NT2/D1 (cell line): ENCODE data around the gene SLC35F3.

Source experiments
- DNase-seq: peaks from one replicate; pipeline ENCODE4 v3.0.0-alpha.2; 2011; ENCODE audit warnings: low read depth, low spot score
- H3K27me3 ChIP-seq: 2 replicates; pipeline ENCODE4 v1.6.0; 2011; ENCODE audit warnings: mild to moderate bottlenecking; ENCODE audit not compliant: insufficient read length, insufficient read depth
- H3K36me3 ChIP-seq: 2 replicates; pipeline ENCODE4 v1.6.1; 2011; ENCODE audit warnings: mild to moderate bottlenecking, low read length, mixed read lengths; ENCODE audit not compliant: insufficient read depth, insufficient read length
- H3K4me1 ChIP-seq: 2 replicates; pipeline ENCODE4 v1.5.1; 2011; ENCODE audit not compliant: insufficient read depth, insufficient read length
- H3K4me3 ChIP-seq: 2 replicates; pipeline ENCODE4 v1.5.1; 2011; ENCODE audit warnings: low read depth; ENCODE audit not compliant: insufficient read length
- H3K9ac ChIP-seq: 2 replicates; pipeline ENCODE4 v1.6.0; 2011; ENCODE audit warnings: low read depth; ENCODE audit not compliant: insufficient read length
- H3K9me3 ChIP-seq: 2 replicates; pipeline ENCODE4 v1.5.1; 2011; ENCODE audit warnings: mild to moderate bottlenecking, low read length; ENCODE audit not compliant: insufficient read depth
- SUZ12 ChIP-seq: IDR thresholded peaks from 2 replicates; pipeline ENCODE4 v1.6.1; 2011; ENCODE audit not compliant: insufficient read length, insufficient read depth; ENCODE audit errors: extremely low read depth
- YY1 ChIP-seq: IDR thresholded peaks from 2 replicates; pipeline ENCODE4 v1.6.1; 2011; ENCODE audit not compliant: insufficient read length, insufficient read depth
- ZNF274 ChIP-seq: IDR thresholded peaks from 2 replicates; pipeline ENCODE4 v1.6.1; 2011; ENCODE audit warnings: mild to moderate bottlenecking, low read depth, low read length

SLC35F3 gene

GRCh38 chr1:234309598-234310459 lies 405.4 kb downstream of the SLC35F3 start:
- no peaks in the 10 kb centered on the region for H3K36me3 ChIP-seq
- peak; percentile 87 for DNase-seq
- H3K4me1 ChIP-seq = peaks cover 2% of the 10 kb centered on the region
- no peak overlapping the region for H3K4me3 ChIP-seq
- no peaks in the 10 kb centered on the region for H3K9me3 ChIP-seq
- H3K27me3 ChIP-seq = no peaks in the 10 kb centered on the region
- TF ChIP-seq ZNF274 = no peak
- TF ChIP-seq SUZ12 = no peak
- no peak for TF ChIP-seq YY1
- H3K9ac ChIP-seq = no peak overlapping the region

DNA sequence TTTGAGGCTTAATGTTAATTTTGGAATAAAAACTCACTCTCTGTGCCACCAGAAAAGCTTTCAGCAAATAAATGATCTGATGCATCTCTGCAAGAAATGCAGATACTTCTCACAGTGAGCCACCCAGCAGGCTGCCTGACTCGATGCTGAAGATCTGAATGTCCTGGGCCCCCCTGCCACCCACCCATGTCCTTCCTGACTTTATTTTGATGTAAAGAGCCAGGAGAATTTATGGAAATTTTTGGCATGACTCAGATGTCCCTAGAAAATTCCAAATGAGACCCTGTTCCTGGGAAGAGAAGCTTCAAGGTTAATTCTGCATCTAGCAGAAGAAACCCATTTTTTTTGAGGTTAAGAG lies 406.0 kb downstream of the SLC35F3 start:
- H3K4me1 ChIP-seq = peaks cover 2% of the 10 kb centered on the region
- H3K9ac ChIP-seq = no peak overlapping the region
- no peak for TF ChIP-seq SUZ12
- no peak for TF ChIP-seq ZNF274
- TF ChIP-seq YY1 = no peak
- DNase-seq = peak; percentile 43
- H3K36me3 ChIP-seq = no peaks in the 10 kb centered on the region
- no peaks in the 10 kb centered on the region for H3K9me3 ChIP-seq
- no peaks in the 10 kb centered on the region for H3K27me3 ChIP-seq
- H3K4me3 ChIP-seq = no peak overlapping the region

DNA sequence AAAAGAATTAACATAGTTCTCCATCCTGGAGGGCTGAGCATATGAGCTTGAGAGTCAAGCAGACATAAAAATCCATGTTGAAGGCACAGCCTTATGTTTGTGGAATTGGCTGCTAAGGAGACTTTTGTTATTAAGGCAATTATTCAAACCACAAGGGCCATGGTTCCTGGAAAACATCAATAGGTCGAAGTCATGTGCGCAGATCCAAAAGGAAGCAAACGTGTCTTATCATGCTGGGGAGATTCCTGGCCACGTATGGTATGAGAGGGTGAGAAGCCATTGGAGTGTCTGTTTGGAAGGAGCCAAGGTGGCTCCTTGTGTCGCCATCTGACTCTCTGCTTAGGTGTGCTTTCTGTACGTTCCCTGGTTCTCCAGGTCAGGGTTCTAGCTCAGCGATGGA lies 406.9 kb downstream of the SLC35F3 start:
- no peak overlapping the region for H3K9ac ChIP-seq
- H3K27me3 ChIP-seq = no peaks in the 10 kb centered on the region
- no peak for TF ChIP-seq ZNF274
- TF ChIP-seq SUZ12 = no peak
- TF ChIP-seq YY1 = no peak

GRCh38 chr1:234313171-234313570 lies 408.7 kb downstream of the SLC35F3 start:
- Histone ChIP-seq H3K36me3 (no peaks in the 10 kb centered on the region), H3K4me1 (peaks cover 7% of the 10 kb centered on the region), H3K9ac (no peak overlapping the region), H3K4me3 (no peak overlapping the region), H3K9me3 (no peaks in the 10 kb centered on the region), H3K27me3 (no peaks in the 10 kb centered on the region)
- TF ChIP-seq ZNF274 = no peak
- TF ChIP-seq YY1 = no peak
- no peak for TF ChIP-seq SUZ12
- no peak for DNase-seq

More for the DNA sequence above, 406.9 kb downstream of the SLC35F3 start:
- Histone ChIP-seq H3K4me3 (no peak overlapping the region), H3K4me1 (peaks cover 2% of the 10 kb centered on the region), H3K36me3 (no peaks in the 10 kb centered on the region), H3K9me3 (no peaks in the 10 kb centered on the region)
- no peak for DNase-seq

DNA sequence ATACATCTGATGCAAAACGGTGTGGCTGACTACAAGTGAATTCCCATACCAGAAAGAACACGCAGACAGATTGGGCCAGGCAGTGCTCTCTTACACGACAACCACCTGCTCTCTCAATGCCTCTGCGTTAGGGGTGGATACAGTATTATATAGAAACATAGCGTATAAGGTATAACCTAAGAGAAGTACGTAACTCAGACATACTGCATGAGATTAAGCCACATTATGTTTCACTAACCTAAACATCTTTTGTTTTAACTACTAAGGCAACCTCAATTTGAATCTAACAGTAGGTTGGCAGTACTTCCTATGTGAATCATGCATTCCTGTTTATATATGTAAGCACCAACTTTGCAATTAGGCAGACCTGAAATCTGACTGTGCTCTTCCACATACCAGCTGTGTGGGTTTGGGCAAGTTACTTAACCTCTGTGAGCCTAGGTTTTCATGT lies 410.6 kb downstream of the SLC35F3 start:
- TF ChIP-seq YY1 (no peak), ZNF274 (no peak), SUZ12 (no peak)
- H3K27me3 ChIP-seq = no peaks in the 10 kb centered on the region
- H3K4me3 ChIP-seq = no peak overlapping the region
- H3K36me3 ChIP-seq = no peaks in the 10 kb centered on the region
- no peaks in the 10 kb centered on the region for H3K9me3 ChIP-seq
- H3K9ac ChIP-seq = no peak overlapping the region
- no peak for DNase-seq
- H3K4me1 ChIP-seq = peaks cover 7% of the 10 kb centered on the region

- no peak overlapping the region for H3K9ac ChIP-seq
- no peak for DNase-seq
- H3K36me3 ChIP-seq = no peaks in the 10 kb centered on the region
- H3K4me3 ChIP-seq = no peak overlapping the region
- peaks cover 5% of the 10 kb centered on the region for H3K4me1 ChIP-seq
- H3K27me3 ChIP-seq = no peaks in the 10 kb centered on the region
- TF ChIP-seq SUZ12 (no peak), YY1 (no peak), ZNF274 (no peak)
- H3K9me3 ChIP-seq = no peaks in the 10 kb centered on the region
These were observed 411.1 kb downstream of the SLC35F3 start for GRCh38 chr1:234315588-234315987.

GRCh38 chr1:234316486-234316885 lies 412.0 kb downstream of the SLC35F3 start:
- Histone ChIP-seq H3K36me3 (no peaks in the 10 kb centered on the region), H3K4me3 (no peak overlapping the region), H3K27me3 (no peaks in the 10 kb centered on the region), H3K9ac (no peak overlapping the region), H3K4me1 (peaks cover 5% of the 10 kb centered on the region), H3K9me3 (no peaks in the 10 kb centered on the region)
- TF ChIP-seq SUZ12 (no peak), ZNF274 (no peak)
- DNase-seq = no peak
